GM12878 (cell line): ENCODE data around the gene C12orf43. TPM values are rescaled to one million over a fixed set of nuclear protein-coding genes. Genes with fewer than 3 reads are reported as not detected.

ENCODE experiments used
- ATAC-seq: fragments of 200-7000 bp; cut with Tn5 transposase; 3 replicates; pipeline ENCODE4 v1.9.1; 2020; ENCODE audit warnings: mild to moderate bottlenecking, moderate library complexity
- BruUV-seq: library from RNA; stranded (reverse); fragments of 400-500 nt; replicated peaks from 2 replicates; lab custom pipeline; 2021; lab: Mats Ljungman, UMichigan
- CTCF ChIA-PET: fragments of 300-600 bp; sonication (Branson Sonifier 250); formaldehyde crosslinking; extraction: SDS; loops from one replicate; lab custom pipeline; 2021; ENCODE audit warnings: inconsistent platforms; lab: Yijun Ruan, JAX
- POLR2A ChIA-PET: fragments of 350-600 bp; formaldehyde crosslinking; extraction: SDS; loops from one replicate; lab custom pipeline; 2021; ENCODE audit warnings: inconsistent platforms; lab: Charles Lee
- RAD21 ChIA-PET: fragments of 300-600 bp; sonication (Branson Sonifier 250); formaldehyde crosslinking; loops from one replicate; lab custom pipeline; 2023; ENCODE audit warnings: antibody characterized with exemption; ENCODE audit not compliant: unreplicated experiment; lab: Charles Lee
- SMC1A ChIA-PET: fragments of 300-600 bp; sonication (Branson Sonifier 250); formaldehyde crosslinking; loops from one replicate; lab custom pipeline; 2023; ENCODE audit not compliant: unreplicated experiment, uncharacterized antibody; lab: Charles Lee
- DNase-seq: peaks from one replicate; pipeline ENCODE4 v3.0.0-alpha.2; 2011; ENCODE audit warnings: low read depth, low spot score
- FAIRE-seq: peaks from 3 replicates; lab custom pipeline; 2011; peaks lifted over from hg19 to GRCh38; lab: Jason Lieb, UNC
- H2AFZ ChIP-seq: 2 replicates; pipeline ENCODE4 v1.6.0; 2011; ENCODE audit warnings: low read depth, low read length, control low read depth; ENCODE audit not compliant: control insufficient read depth
- H3K27ac ChIP-seq: 2 replicates; pipeline ENCODE4 v1.5.1; 2011; ENCODE audit warnings: control low read depth; ENCODE audit not compliant: control insufficient read depth, insufficient read depth
- H3K27me3 ChIP-seq, 2 experiments: replicated peaks in 1 of 2; 2 replicates each; pipeline versions ENCODE4 v1.6.0 to v1.6.1; 2011; ENCODE audit warnings: low read length in 1 of 2; ENCODE audit not compliant: control insufficient read depth in 2 of 2, insufficient read depth in 2 of 2
- H3K36me3 ChIP-seq, 2 experiments: 2 replicates each; pipeline ENCODE4 v1.5.1; 2011; ENCODE audit warnings: low read length in 1 of 2; ENCODE audit not compliant: control insufficient read depth in 2 of 2, insufficient read depth in 2 of 2
- H3K4me1 ChIP-seq: 2 replicates; pipeline ENCODE4 v1.6.1; 2011; ENCODE audit warnings: mild to moderate bottlenecking, low read length, moderate library complexity, mixed read lengths; ENCODE audit not compliant: control insufficient read depth, insufficient read depth
- H3K4me2 ChIP-seq: 2 replicates; pipeline ENCODE4 v1.6.0; 2011; ENCODE audit warnings: control low read depth; ENCODE audit not compliant: control insufficient read depth, insufficient read depth
- H3K4me3 ChIP-seq: fragments of 200-600 bp; sonication (generic); 2 replicates; pipeline ENCODE4 v1.5.1; 2016
- H3K79me2 ChIP-seq: 2 replicates; pipeline ENCODE4 v1.6.0; 2011; ENCODE audit warnings: low read length; ENCODE audit not compliant: control insufficient read depth, insufficient read depth
- H3K9ac ChIP-seq: 2 replicates; pipeline ENCODE4 v1.8.0; 2011; ENCODE audit warnings: low read length, control low read depth, mixed read lengths; ENCODE audit not compliant: control insufficient read depth, insufficient read depth
- H3K9me3 ChIP-seq: replicated peaks from 3 replicates; pipeline ENCODE4 v1.5.1; 2011; ENCODE audit warnings: mild to moderate bottlenecking, low read length; ENCODE audit not compliant: control insufficient read depth, insufficient read depth
- H4K20me1 ChIP-seq: 2 replicates; pipeline ENCODE4 v1.6.0; 2011; ENCODE audit not compliant: control insufficient read depth, insufficient read depth
- BCL3 ChIP-seq: IDR thresholded peaks from 2 replicates; pipeline ENCODE4 v1.6.1; 2011; ENCODE audit warnings: borderline replicate concordance, low read depth, mild to moderate bottlenecking, moderate library complexity, low read length; ENCODE audit not compliant: insufficient read depth, poor library complexity, severe bottlenecking
- HDAC2 ChIP-seq: fragments of 200-600 bp; sonication (generic); IDR thresholded peaks from 2 replicates; pipeline ENCODE4 v1.6.1; 2017
- JUNB ChIP-seq: IDR thresholded peaks from 2 replicates; pipeline ENCODE4 v1.6.1; 2016; ENCODE audit warnings: antibody characterized with exemption, mild to moderate bottlenecking
- NFIC ChIP-seq: IDR thresholded peaks from 2 replicates; pipeline ENCODE4 v1.6.1; 2012; ENCODE audit warnings: low read depth, mild to moderate bottlenecking, inconsistent platforms, low read length, moderate library complexity
- NKRF ChIP-seq: fragments of 450-650 bp; conservative IDR thresholded peaks from 2 replicates; pipeline ENCODE4 v1.6.1; 2017; ENCODE audit warnings: mild to moderate bottlenecking, moderate library complexity
- POLR2AphosphoS2 ChIP-seq: IDR thresholded peaks from 2 replicates; pipeline ENCODE4 v1.6.1; 2011; ENCODE audit warnings: low read depth, mild to moderate bottlenecking, low read length, improper control_type of control experiment, moderate library complexity
- TAF1 ChIP-seq: IDR thresholded peaks from 2 replicates; pipeline ENCODE4 v1.6.1; 2011; ENCODE audit warnings: mild to moderate bottlenecking, low read depth, low read length, borderline replicate concordance
- ZBED1 ChIP-seq: IDR thresholded peaks from 2 replicates; pipeline ENCODE4 v1.6.1; 2016; ENCODE audit warnings: borderline replicate concordance
- ZNF592 ChIP-seq: fragments of 450-650 bp; IDR thresholded peaks from 2 replicates; pipeline ENCODE4 v1.6.1; 2017; ENCODE audit warnings: mild to moderate bottlenecking, moderate library complexity
- WGBS: methylation state at CpG from one replicate; pipeline ENCODE4 v1.1.6; 2016; ENCODE audit warnings: low lambda C conversion rate; ENCODE audit not compliant: insufficient replicate concordance, insufficient coverage; ENCODE audit errors: missing lambda C conversion rate; 5-methylcytosine and 5-hydroxymethylcytosine counted together
- in situ Hi-C: fragments of 300-500 bp; cut with MboI; formaldehyde crosslinking; loops from 9 replicates; pipeline ENCODE4 v1.14.3; 2018; ENCODE audit warnings: mixed read lengths
- intact Hi-C: fragments of 100-400 bp; cut with micrococcal nuclease; formaldehyde crosslinking; loops from one replicate; pipeline ENCODE4 v1.14.2; 2022; ENCODE audit not compliant: unreplicated experiment
- polyA plus RNA-seq, 11 experiments: library from polyadenylated mRNA; depleted of rRNA in 4 of 11; unstranded in 6 of 11; stranded (reverse) in 5 of 11; fragments of >200 nt; fragmentation: Nextera tagmentation in 4 of 11; fragmentation: Illumina TruSeq in 1 of 11; extraction: Ambion mirVana in 4 of 11; extraction: Trizol in 1 of 11; gene quantifications; 1 replicate in 1 of 11; 2 replicates in 10 of 11; pipeline versions ENCODE4 v1.2.1 to v1.2.3, GENCODE V29; 2011 to 2016; ENCODE audit warnings: inconsistent platforms in 2 of 11, missing spikeins in 2 of 11, low read depth in 1 of 11
- total RNA-seq, 4 experiments: library from RNA; depleted of rRNA in 3 of 4; stranded (reverse); fragments of >200 nt in 3 of 4; fragmentation: Illumina TruSeq in 1 of 4; extraction: Trizol in 1 of 4; gene quantifications; 2 replicates each; pipeline versions ENCODE4 v1.2.1 to v1.2.3, GENCODE V29; 2013 to 2021

The C12orf43 gene
- total and polyA plus RNA-seq, 10 of the 15 experiments (the other 5 are each of a cell fraction or from before 2014, with no cell fraction given), result 7.5 to 30.8 (median 21.3) TPM

- no peak for FAIRE-seq
Observed at GRCh38 chr12:120979220-120979861, 36.9 kb downstream of the C12orf43 start.

More at GRCh38 chr12:120979220-120979861, 36.9 kb downstream of the C12orf43 start:
- Histone ChIP-seq H3K79me2 (no peaks in the 10 kb centered on the region), H3K4me3 (no peak overlapping the region), H3K36me3 (no peaks in the 10 kb centered on the region), H4K20me1 (no peaks in the 10 kb centered on the region), H3K9me3 (no peaks in the 10 kb centered on the region), H3K4me2 (no peak overlapping the region), H3K9ac (no peak overlapping the region), H2AFZ (no peak overlapping the region), H3K27ac (no peak overlapping the region), H3K27me3 (no peaks in the 10 kb centered on the region), H3K4me1 (no peaks in the 10 kb centered on the region)
- DNase-seq (no peak), ATAC-seq (no peak)
- BruUV-seq, result no TSS peak
- CTCF ChIA-PET, result interaction anchor here (1.4 kb wide), 1 partner anchor 81 kb away, joined by 6 read pairs; no protein-coding TSS in a partner anchor
- POLR2A ChIA-PET, result no interaction called here
- TF ChIP-seq POLR2AphosphoS2, result no peak
- no peak for TF ChIP-seq HDAC2
- no peak for TF ChIP-seq TAF1
- no peak for TF ChIP-seq ZBED1
- TF ChIP-seq JUNB, result no peak
- TF ChIP-seq BCL3, result no peak
- no peak for TF ChIP-seq NKRF
- TF ChIP-seq NFIC, result no peak
- no peak for TF ChIP-seq ZNF592
- in situ Hi-C loops (no loop called here), intact Hi-C loops (no loop called here)
- SMC1A ChIA-PET, result no interaction called here
- 31% methylated on average over 10 of the region's 10 CpGs for WGBS
- RAD21 ChIA-PET, result interaction anchor here (2.6 kb wide), 1 partner anchor 8 kb away, joined by 7 read pairs; no protein-coding TSS in a partner anchor
